GM18520 (cell line): ENCODE measurements around the gene TADA3.
"Not testable (repeated sequence)": the region's sequence is repeated elsewhere in the genome, so short reads cannot be mapped to it uniquely, and the experiment has no call there.

ENCODE experiments used
- ATAC-seq: cut with Tn5 transposase; IDR thresholded peaks from one replicate; pipeline ENCODE4 v1.9.1; 2021; ENCODE audit not compliant: unreplicated experiment

TADA3 gene

GRCh38 chr3:9784965-9785364 is 7.3 kb downstream of the TADA3 start:
- no peak for ATAC-seq

- ATAC-seq, result no peak
Observed at GRCh38 chr3:9783954-9784353, 8.3 kb downstream of the TADA3 start.

- ATAC-seq, result no peak
Observed at GRCh38 chr3:9782770-9783169, 9.5 kb downstream of the TADA3 start.

GRCh38 chr3:9781978-9782603 is 10.2 kb downstream of the TADA3 start:
- ATAC-seq, result no peak

- ATAC-seq, result no peak
Observed at GRCh38 chr3:9781551-9781950, 10.7 kb downstream of the TADA3 start.

DNA sequence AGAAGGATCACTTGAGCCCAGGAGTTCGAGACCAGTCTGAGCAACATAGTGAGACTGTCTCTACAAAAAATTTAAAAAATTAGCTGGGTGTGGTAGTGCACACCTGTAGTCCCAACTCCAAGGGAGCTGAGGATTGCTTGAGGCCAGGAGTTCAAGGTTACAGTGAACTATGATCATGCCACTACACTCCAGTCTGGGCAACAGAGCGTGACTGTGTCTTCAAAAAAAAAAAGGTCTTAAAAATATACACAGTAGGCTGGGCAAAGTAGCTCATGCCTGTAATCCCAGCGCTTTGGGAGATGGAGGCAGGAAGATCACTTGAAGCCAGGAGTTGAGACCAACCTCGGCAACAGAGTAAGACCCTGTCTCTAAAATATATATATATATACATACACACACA is 11.4 kb downstream of the TADA3 start:
- no peak for ATAC-seq

- ATAC-seq, result no peak
Observed at GRCh38 chr3:9780458-9780812, 11.8 kb downstream of the TADA3 start.

DNA sequence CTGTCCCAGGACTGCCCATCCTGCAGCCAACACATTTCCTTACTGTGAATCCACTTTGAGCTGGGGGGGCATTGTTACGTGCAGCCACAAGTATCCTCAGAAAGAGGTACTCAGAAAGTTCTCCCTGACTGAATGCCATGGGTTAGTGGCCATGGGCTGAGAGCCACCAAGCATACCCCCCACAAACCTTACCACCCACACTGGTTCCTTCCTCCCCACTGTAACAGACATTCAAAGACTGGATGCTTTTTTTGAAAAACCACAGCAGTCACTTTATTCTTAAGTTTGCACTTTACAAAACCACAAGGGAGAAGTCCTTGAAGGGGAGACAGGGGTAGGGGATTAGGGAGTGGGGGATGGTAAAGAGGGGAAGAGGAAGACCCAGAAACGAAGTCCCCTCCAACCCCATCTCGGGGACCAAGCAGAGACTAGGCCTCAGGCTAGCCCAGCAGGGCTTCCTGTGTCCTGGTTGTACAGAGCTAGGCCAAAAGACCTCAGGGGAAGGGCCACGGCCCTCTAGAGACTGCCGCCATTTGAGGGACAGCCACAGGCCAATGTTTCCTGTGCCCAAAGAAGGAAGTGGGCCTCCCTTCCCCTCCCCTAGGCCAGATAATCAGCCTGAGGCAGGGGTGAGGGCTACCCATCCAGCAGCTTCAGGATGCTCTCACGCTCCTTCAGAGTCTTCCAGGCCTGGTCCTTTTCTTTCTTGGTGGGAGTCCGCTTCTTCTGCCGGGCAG is 12.4 kb downstream of the TADA3 start:
- ATAC-seq, result no peak

- no peak for ATAC-seq
Observed at GRCh38 chr3:9779075-9779593, 13.1 kb downstream of the TADA3 start.

- ATAC-seq, result no peak
Observed at GRCh38 chr3:9778143-9779074, 13.9 kb downstream of the TADA3 start.

GRCh38 chr3:9777694-9778021 is 14.6 kb downstream of the TADA3 start:
- ATAC-seq, result no peak

- ATAC-seq, result no peak
Observed at GRCh38 chr3:9776896-9777693, 15.2 kb downstream of the TADA3 start.

DNA sequence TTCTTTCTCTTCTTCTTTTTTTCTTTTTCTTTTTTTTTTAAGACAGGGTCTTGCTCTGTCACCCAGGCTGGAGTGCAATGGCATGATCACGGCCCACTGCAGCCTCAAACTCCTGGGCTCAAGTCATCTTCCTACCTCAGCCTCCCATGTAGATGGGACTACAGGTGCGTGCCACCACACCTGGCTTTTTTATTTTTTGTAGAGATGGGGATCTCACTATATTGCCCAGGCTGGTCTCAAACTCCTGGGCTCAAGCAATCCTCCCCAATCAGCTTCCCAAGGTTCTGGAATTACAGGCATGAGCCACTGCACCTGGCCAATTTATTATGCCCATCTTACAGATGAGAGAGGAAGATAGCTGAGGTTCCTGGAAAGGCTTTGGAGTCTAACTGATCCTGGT is 21.3 kb downstream of the TADA3 start:
- ATAC-seq, result not testable (repeated sequence)

DNA sequence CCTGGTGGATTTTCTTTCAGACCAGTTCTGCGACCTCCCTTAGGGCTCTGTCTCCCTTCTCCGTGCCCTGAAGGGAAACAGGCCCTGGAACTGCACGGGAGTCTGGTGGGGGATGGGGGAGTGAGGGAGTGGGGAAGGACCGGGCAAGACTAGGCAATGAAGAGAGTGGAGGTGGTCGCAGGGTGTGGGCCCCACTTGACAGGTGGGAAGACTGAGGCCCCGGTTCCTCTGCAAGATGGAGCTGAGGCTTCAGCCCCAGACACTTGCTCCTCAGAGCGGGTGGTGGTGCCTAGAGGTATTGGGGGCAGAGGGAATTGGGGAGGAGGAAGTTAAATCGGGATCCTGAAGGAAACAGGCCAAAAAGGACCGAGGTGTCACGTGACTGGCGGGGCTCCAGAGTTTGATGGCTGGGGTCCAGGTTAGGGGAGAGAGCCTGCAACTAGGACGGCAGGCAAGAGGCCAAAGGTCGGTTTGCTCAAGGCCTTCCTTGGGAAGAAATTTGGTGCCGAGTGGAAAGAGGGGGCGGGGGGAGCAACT is 21.9 kb downstream of the TADA3 start:
- ATAC-seq, result no peak

- ATAC-seq, result peak; percentile 48
Observed at GRCh38 chr3:9769426-9770275, 22.6 kb downstream of the TADA3 start, which contains the start of gene CAMK1. TSS of gene CAMK1 (minus strand) at chr3:9769947. CDS start at chr3:9767749, 2,198 bp downstream.

DNA sequence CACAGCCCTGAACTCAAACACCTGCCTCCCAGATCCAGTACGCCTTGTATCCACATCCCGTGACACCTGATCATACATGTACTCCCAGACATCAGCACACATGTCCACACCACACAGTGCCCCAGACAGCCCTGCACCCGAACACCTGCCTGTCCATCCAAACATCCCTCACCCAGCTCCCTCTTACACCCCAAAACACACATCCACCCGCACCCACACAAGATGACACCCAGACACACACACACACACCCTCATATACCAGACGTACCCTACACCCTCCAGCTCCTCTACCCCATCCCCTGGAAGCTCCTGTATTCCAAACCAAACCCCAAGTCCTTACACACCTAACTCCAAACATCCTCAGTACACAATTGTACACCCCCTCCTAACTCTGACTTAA is 23.3 kb downstream of the TADA3 start:
- ATAC-seq, result no peak

GRCh38 chr3:9768141-9768775 is 24.0 kb downstream of the TADA3 start:
- ATAC-seq, result no peak

GRCh38 chr3:9767418-9767817 is 24.9 kb downstream of the TADA3 start:
- no peak for ATAC-seq

- ATAC-seq, result no peak
Observed at GRCh38 chr3:9765865-9766264, 26.4 kb downstream of the TADA3 start.
